GM21576 (cell line): ENCODE measurements around the gene GRID2IP.

Experiments
- ATAC-seq: cut with Tn5 transposase; IDR thresholded peaks from one replicate; pipeline ENCODE4 v1.9.1; 2021; ENCODE audit warnings: mild to moderate bottlenecking, moderate library complexity; ENCODE audit not compliant: unreplicated experiment

The GRID2IP gene

DNA sequence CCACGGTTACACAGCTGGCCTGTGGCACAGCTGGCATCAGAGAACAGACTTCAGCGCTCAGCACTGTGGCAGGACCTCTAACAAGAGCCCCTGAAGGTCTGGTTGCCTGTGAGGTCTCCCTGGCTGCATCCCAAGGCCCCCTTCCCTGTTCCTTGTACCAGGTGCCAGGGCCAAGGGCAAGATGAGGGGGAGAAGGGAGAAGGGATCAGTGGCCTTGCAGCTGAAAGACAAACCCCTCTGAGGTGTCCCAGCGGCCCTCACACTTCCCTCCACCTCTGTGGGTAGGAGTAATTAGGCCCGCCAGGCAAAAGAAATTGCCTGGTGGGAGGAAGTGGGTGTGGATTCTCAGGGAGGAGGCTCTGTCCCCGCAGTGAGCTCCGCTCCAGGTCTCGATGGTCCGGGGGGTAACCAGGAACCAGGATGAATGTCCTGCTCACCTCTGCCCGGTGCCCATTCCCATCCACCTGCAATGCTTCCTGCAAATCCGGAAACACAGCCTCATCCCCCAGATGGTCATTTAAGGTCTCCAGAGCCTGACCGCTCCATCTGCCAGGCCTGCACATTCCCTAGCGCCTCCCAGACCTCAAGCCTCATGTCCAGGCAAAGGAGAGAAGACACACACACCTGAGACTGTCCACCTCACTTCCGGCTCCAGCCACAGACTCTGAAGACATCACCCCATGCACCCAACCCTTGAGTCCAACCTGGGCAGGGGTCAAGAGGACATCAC lies 22.7 kb downstream of the GRID2IP start:
- no peak for ATAC-seq

GRCh38 chr7:6526997-6527378 lies 24.3 kb downstream of the GRID2IP start:
- ATAC-seq, result no peak

GRCh38 chr7:6520163-6520981 lies 30.9 kb downstream of the GRID2IP start:
- ATAC-seq, result no peak

DNA sequence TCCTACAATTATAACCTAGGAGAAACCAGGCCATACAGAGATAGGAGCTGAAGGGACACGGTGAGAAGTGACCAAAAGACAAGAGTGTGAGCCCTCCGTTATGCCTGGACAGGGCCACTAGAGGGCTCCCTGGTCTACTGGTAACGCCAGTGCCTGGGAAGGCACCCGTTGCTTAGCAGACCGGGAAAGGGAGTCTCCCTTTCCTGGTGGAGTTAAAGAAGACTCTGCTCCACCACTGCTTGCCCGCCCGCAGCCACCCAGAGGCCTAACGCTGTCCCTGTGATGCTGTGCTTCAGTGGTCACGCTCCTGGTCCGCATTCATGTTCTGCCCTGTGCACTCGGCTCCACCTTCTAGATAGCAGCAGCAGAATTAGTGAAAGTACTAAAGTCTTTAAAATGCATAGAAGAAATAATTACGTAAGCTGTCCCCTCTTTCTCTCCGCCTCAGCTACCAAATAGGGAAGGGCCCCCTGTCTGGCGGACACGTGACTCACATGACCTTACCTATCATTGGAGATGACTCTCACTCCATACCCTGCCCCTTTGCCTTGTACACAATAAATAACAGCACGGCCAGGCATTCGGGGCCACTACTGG lies 34.8 kb downstream of the GRID2IP start:
- no peak for ATAC-seq

- no peak for ATAC-seq
Observed at GRCh38 chr7:6513541-6513940, 37.7 kb downstream of the GRID2IP start.

GRCh38 chr7:6512892-6513291 lies 38.4 kb downstream of the GRID2IP start:
- no peak for ATAC-seq

- no peak for ATAC-seq
Observed at GRCh38 chr7:6510476-6511133, 40.7 kb downstream of the GRID2IP start.

- ATAC-seq, result no peak
Observed at GRCh38 chr7:6508950-6509349, 42.3 kb downstream of the GRID2IP start.

GRCh38 chr7:6508539-6508938 lies 42.7 kb downstream of the GRID2IP start:
- no peak for ATAC-seq

DNA sequence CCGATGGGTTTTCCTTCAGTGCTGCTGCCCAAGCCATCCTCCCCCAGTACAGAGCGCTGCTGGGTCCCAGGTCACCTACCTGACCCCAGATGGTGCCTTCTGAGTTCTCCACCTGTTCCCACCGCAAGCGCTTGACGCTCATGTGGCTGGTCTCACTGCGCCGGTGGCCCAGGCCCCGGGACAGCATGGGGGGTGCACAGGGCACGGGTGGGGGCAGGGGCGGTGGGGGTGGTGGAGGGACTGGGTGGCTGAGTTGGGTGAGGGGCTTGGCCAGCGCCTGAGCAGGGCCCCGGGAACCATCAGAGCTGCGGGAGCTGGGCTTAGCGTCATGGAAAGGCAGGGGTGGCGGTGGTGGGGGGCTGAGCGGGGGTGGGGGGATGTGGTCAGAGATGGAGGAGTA lies 43.4 kb downstream of the GRID2IP start:
- ATAC-seq, result no peak

GRCh38 chr7:6505685-6506559 lies 45.3 kb downstream of the GRID2IP start:
- no peak for ATAC-seq

- ATAC-seq, result no peak
Observed at GRCh38 chr7:6504996-6505395, 46.3 kb downstream of the GRID2IP start.

DNA sequence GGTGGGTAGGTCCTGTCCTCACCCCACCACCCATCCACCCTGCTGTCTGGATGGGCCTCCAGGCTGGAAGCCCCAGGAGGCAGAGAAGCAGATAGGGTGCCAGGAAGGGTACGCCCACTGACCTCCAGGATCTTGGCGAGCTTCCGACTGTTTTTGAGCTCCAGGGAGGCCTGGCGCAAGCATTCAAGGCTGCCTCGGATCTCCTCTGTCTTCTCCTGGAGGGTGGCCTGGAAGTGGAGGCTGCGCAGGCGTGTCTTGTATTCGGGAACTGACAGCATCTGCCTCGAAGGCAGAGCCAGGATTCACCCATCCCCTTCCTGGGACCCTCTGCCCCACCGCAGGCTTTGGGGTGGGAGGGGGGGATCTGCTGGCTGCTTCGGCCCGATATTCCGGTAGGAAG lies 48.4 kb downstream of the GRID2IP start:
- ATAC-seq, result no peak

DNA sequence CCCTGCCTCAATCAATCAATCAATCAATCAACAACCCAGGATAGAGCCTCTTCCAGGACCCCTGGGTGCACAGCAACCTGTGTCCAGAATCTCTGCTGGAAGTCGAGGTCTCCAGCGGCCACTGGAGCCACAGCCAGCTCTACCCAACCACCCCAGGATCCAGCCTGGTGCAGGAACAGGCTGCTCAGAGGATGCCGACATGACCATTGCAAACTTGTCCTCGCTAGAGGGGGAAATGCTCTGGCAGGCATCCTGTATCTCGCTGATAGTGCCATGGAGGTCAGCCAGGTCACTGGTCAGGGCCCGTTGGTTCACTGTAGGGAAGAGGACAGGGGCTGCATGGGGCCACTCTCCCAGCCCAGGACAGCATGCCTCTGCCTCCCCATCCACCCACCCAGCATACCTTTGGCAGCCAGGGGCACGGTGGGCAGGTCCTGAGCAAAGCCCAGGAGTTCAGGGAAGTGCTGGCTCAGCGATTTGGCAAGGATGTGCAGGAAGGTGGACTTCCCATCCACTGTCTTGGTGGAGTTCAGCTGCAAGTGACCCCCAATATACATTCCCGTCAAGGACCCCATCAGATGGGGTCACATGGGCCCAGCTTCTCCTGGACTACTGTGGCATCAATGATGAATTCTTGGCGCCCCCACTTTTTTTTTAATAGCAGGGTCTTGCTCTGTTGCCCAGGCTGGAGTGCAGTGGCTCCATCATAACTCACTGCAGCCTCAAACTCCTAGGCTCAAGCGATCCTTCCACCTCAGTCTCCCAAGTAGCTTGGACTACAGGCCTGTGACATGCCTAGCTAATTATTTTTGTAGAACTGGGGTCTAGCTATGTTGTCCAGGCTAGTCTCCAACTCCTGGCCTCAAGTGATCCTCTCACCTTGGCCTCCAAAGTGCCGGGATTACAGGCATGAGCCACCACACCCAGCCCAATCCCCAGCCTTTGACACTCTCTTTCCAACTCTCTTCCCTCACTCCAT lies 49.4 kb downstream of the GRID2IP start:
- ATAC-seq, result no peak

DNA sequence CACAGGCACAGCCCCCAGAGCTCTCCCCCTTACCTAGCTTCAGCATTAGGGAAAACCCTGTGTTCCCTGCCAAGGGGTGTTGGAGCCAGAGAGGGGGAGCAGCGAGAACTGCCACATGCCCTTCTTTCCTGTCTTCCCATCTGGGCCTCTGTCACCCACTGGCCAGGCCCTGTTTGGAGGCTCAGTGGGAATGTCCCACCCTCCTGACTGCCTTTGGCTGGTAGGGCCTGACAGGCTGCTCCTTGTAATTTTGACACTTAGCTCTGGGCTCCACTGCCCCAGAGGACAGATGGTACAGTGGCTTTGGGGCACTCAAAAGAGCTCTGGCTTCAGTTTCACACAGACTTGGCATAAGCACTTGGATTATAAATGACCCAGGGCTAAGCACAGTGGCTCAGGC lies 50.6 kb downstream of the GRID2IP start:
- no peak for ATAC-seq

DNA sequence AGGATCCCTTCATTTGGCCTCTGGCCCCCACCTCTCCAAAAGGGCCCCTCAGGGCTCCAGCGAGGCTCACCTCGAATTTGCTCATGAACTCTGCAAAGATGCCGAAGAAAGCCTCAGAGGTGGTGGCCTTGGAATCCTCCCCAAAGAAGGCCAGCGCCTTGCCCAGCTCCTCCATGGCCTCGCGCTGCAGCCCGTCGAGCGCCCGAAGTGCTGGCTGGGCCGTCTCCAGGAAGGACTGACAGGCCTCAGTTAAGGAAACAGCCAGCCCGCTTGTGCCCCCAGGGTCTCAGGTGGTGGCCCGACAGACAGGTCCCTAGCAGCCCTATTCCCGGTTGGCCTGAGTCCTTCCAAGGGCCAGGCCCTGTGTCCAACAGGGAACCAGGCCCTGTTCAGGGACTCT lies 53.3 kb downstream of the GRID2IP start:
- ATAC-seq, result no peak

DNA sequence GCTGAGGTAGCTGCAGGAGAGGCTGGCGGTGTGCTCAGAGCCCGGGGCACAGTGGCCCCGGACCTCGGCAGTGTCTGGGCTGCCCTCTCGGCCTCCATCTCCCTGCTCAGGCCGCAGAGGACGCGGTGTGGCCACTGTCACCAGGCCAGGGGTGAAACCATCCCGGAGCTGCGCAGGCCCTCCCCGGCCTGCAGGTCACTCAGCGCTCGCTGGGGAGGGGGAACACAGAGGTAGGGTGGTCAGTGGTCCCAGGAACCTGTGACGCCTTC lies 53.7 kb downstream of the GRID2IP start:
- no peak for ATAC-seq

DNA sequence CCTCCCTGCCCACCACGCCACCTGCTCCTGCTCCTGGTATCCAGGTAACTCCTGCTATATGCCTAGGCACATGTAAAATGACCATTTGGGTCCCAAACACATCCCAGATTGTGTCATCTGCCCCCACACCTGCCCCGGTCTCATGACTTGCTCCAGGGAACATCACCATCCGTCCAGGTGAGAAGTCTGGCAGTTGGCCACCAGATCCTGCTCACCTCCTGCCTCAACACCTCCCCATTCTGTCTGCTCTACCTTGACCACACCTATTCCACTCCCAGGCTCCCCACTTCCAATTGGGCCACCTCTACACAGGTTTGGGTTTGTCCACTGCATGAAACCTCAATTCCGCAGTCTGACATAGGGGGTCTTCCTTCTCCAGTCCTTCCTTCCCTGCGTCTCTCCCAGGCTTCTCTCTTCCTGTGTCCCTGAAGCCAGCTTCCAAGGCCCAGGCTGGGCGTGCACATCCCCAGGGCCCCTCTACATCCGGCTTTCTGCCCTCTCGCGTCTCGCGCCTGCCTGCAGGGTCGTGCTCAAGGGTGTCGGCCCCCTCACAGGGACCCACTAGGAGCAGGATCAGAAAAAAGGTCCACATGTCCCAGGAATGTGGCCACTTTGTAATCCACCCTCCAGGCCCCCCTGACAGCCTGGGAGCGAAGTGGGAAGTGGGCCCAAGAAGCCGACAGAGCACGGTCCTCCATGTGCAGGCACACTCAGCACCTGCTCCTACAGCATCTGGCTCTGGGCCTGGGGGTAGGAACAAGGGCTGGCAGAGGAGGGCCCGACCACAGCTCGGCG lies 54.2 kb downstream of the GRID2IP start:
- ATAC-seq, result no peak
